Measurements from ENCODE around the gene SMAD3.

SMAD3 gene

DNA sequence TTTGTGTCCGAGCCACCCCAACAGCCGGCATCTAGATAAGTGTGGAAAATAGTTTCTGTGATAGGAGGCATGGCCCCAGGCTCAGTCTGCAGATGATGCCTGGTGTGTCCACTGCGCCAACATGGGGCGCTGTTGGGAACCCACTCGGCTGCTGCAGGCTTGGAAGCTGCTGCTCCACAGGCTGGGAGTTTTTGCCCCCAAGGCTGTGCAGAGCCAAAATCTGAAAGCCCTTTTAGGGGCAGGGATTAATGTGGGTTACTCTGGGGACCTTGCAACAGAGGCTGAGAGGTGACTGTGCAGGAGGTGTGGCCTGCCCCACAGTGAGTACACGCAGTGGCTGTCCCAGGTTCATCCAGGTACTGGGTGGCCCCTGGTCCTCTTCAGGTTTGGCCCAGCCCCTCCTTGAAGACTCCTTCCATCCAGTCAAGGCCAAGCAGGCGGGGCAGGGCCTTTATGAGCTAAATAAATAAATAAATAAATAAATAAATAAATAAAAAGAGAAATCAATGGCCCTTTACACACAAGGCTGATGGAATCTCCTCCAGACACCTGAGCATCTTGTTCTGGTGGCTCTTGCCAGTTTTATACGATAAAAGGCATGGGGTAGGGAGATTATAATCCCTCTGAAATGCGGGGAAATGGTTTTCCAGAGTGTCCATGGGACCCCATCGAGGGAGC lies 115.3 kb downstream of the SMAD3 start:
- DNase-seq (ENCODE audit: low read depth in 2 of 2): no peak

DNA sequence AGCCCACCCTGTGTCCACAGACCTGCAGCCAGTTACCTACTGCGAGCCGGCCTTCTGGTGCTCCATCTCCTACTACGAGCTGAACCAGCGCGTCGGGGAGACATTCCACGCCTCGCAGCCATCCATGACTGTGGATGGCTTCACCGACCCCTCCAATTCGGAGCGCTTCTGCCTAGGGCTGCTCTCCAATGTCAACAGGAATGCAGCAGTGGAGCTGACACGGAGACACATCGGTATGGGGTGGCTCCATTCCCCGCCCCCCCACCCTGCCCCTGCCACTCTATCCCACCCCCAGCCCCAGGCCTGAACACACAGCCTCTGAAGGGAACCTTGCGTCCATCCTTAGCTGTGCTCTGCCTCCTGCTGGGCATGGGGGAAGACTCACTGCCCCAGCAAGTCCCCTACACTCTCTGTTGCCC lies 115.8 kb downstream of the SMAD3 start:
- DNase-seq (ENCODE audit: low read depth in 2 of 2): no peak

DNA sequence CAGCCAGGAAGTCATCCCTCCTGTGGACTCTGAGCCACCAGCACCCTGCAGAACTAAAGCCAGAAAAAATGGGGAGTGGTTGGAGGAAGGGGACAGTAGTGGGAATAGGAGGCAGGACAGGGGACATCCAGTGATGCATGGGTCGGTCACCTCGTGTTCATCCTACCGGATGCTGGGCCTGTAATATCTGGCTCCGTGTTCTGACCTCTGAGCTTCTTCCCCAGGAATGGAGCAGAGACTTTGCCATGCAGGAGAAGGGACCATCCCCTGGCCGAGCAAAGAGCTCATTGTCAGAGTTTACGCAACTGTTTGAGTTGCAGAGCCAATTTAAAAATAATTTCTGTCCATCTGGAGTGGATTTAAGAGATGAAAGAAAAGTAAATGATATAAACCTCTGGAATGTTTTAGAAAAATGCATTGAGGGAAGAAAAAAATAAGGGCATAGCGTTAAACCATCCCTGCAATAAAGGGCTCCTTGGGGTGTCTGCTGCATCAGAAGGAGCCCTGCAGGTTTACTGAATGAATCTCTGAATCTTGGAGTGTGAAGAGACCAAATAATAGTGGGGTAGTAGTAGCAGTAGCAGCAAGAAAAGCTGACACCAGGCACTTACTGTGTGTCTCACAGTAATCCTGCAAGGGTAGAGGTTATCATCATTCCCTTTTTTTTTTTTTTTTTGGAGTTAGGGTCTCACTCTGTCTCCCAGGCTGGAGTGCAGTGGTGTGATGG lies 118.2 kb downstream of the SMAD3 start:
- DNase-seq (ENCODE audit: low read depth in 2 of 2): no peak

DNA sequence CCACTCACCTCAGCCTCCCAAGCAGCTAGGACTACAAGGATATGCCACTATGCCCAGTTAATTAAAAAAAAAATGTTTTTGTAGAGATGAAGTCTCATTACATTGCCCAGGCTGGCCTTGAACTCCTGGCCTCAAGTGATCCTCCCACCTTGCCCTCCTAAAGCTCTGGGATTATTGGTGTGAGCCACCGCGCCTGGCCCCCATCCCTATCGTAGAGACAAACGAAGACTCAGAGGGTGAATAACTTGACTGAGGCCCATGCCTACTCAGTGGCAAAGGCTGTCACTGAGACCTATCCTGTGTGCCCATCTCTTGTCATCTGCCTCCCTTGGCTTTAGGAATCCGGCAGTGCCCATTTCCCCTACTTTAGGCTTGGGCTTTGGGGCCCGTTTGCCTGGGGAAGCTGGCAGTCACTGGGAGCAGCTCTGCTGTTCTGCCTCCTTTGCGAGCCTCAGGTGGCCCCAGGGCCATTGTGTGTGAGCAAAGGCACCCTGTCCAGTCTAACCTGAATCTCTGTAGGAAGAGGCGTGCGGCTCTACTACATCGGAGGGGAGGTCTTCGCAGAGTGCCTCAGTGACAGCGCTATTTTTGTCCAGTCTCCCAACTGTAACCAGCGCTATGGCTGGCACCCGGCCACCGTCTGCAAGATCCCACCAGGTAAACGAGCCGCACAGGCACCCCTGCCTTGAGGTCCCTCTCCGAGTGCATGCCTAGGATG lies 119.0 kb downstream of the SMAD3 start:
- no peak for DNase-seq (ENCODE audit: low read depth in 2 of 2)

DNA sequence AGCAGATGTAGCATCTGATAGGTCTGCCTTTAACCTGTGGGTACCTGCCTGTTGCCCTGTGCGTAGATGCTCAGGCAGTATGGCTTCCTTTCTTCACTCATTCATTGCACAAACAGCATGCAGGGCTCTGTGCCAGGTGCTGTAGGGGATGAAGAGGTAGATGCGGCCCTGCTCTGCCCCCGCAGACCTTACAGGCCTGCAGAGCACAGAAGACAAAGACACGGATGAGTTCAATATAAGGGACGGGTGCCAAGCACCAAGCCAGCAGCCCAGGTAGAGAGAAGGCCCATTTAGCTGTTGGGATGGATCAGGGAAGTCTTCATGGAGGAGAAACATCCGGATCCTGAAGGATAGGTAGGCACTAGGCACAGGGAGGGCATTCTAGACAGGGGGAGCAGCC lies 119.6 kb downstream of the SMAD3 start:
- DNase-seq (ENCODE audit: low read depth in 2 of 2): no peak

DNA sequence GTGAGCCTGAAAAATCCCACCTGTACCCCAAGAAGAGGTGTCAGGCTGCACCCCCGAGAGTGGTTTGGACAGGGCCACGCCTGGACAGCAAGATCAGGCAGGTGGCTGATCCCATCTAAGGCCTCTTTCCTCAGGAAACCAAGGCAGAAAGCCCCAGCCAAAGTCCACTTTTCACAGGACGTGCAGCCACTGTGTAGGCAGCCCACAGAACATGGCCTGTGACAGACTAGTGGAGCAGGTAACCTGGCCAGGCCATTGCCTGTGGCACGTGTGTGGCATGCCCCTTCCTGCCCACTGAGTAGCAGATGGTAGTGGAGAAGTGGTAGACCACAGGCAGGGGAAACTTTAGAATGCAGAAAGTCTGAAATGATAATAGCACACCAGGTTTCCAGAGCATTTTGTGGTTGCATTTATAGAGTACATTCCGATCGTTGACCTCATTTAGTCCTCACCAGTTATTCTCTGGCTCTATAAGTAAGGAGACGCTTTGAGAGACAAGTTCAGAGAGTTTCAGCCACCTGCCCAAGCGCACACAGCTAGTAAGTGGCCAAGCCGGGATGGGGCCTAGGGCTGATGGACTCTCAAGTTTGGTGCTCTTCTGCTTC lies 120.3 kb downstream of the SMAD3 start:
- DNase-seq (ENCODE audit: low read depth in 2 of 2): no peak

DNA sequence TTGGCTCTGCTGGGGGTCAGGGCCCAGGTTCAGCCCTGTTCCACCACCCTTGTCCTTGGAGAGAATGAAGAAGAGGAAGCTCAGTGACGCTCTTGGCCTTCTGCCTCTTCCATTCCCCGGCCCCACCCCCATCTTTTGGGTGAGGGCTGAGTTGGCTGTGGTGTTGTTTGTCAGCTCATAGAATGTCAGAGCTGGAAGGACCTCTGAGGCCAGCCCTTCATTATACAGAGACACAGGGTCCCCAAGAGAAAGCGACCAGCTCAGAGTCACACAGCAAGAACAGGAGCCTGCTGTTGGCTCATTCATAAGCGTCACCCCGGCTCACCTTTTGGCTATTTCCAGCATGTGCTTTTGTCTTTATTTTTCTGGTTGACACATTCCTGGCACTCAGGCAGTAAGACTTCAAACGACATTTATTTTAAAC lies 120.8 kb downstream of the SMAD3 start:
- DNase-seq (ENCODE audit: low read depth in 2 of 2): no peak

DNA sequence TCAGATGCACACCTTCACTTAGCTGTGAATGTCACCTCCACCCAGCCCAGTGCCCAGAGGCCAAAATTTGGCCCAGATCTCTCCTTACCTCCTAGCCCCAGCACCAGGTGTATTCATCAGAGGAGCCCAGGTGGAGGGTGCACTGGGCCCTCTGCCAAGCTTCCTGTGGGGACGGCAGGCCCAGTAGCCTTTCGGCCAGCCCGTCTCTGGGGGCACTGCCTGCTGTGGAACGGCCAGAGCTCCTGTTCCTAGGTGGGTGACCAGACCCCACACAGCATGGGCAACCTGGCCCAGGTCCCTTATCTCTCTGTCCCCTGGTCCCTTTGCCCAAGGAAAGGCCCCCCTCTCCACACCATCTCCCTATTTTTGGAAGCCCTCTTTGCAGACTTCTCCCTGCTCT lies 121.3 kb downstream of the SMAD3 start:
- no peak for DNase-seq (ENCODE audit: low read depth in 2 of 2)

DNA sequence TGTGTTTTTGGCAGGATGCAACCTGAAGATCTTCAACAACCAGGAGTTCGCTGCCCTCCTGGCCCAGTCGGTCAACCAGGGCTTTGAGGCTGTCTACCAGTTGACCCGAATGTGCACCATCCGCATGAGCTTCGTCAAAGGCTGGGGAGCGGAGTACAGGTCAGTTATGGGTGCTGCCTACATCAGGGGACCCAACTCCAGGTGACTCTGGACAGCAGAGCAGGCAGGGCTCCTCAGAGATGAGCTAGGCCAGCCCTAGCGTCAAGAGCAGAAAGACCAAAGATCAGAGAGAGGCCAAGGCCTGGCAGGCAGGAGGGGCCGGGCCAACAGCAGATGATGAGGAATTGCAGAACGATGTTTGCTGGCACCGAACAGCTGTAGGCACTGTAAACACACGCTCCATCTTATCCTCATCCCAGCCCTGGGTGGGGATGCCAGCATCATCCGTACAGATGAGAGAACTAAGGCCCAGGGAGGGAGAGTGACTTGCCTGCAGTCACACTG lies 122.0 kb downstream of the SMAD3 start:
- DNase-seq (ENCODE audit: low read depth in 2 of 2): no peak

DNA sequence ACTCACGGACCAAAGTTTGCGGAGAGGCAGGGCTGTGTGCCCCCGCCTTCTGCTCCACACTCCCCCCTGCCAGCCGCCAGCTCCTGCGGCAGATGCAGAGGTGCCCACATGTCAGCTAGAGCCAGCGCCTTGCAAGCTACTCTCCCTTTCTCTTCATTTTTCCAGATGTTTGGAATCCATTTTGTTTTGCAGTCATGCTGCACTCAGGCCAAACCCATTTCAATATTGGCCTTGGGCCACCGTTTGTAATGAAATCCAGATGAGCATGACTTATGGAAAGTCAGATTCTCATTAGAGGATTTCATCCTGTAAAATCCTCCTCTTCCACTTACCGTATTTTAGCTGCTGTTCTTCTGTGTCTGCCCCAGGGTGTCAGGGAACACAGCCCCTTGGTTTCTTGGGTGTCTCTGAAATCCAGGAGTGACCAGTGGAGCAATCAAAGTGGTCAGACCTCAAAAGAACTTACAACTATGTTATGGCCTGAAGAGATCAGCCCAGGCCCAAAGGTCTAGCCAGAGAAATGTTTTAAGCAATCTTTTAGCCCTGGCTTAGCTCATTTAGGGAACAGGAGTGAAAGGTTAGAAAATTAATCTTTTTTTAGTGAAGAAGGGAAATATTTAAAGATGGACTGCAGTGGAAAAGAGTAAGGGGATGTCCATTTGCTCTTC lies 123.3 kb downstream of the SMAD3 start:
- DNase-seq (ENCODE audit: low read depth in 2 of 2): no peak

DNA sequence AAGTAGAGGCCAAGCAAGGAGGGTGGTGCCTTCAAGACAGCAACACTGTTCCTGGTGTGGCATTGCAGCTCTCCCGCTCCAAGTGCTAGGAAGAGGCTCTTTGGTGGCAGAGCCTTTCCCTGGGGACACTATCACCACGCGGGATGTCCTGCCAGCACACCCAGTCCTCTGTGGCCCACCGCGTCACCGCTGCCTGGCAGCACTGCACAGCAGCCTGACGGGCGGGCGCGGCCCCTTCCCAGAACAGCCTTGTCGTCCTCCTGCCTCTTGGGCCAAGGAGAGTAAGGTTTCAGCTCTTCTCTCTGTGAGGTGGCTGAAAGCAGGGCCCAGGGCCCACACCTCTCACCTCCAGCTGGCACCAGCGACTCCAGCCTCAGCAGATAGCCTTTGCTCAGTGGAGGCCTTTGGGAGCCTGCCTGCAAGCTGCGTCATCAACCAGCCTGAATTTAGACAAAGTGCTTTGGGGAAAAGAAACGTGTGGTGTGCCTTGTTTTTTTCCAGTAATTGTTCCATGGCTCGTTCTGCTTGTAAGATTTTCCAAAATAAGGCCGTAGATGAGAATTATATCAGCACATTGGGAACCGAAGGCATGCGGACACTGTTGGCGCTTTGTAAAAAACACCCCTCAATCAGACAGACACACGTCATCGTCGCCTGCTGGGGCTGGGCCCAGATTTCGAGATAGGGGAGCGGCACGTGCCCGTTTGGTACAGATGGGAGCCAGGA lies 124.1 kb downstream of the SMAD3 start:
- no peak for DNase-seq (ENCODE audit: low read depth in 2 of 2)

DNA sequence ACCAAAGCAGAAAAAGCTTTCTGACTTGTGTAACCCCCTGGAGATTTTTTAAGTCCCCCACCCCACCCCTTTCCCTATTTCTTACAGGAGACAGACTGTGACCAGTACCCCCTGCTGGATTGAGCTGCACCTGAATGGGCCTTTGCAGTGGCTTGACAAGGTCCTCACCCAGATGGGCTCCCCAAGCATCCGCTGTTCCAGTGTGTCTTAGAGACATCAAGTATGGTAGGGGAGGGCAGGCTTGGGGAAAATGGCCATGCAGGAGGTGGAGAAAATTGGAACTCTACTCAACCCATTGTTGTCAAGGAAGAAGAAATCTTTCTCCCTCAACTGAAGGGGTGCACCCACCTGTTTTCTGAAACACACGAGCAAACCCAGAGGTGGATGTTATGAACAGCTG lies 124.9 kb downstream of the SMAD3 start:
- DNase-seq (ENCODE audit: low read depth in 2 of 2): no peak

DNA sequence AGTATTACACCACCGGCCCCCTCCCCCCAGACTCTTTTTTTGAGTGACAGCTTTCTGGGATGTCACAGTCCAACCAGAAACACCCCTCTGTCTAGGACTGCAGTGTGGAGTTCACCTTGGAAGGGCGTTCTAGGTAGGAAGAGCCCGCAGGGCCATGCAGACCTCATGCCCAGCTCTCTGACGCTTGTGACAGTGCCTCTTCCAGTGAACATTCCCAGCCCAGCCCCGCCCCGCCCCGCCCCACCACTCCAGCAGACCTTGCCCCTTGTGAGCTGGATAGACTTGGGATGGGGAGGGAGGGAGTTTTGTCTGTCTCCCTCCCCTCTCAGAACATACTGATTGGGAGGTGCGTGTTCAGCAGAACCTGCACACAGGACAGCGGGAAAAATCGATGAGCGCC lies 125.4 kb downstream of the SMAD3 start:
- no peak for DNase-seq (ENCODE audit: low read depth in 2 of 2)

DNA sequence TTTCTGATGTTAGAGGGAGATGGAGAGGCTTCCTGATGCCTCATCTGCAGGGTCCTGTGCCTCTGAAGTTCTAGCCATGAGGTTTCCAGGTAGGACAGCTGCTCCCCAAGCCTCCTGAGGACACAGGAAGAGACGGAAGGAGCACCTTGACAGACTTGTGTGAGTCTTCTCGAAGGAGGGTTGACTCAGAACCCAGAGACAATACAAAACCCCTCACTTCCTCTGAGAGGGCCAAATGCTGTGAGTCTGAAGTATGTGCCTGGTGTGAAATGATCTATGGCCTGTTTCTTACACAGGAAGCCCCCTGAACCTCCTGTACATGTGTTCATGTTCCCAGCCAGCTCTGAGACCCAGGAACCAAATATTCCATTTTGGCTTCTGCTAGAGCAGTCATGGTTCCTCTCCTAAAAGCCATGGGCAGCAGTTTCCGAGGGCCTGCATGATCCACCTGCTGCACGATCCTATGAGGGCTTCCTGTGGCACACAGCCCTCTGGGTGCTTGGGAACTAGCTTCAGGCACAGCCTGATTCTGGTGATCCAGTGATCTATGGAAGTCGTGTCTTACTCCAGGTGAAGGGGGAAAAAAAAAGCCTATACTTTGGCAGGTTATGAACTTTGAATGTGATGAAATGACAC lies 126.9 kb downstream of the SMAD3 start:
- DNase-seq (ENCODE audit: low read depth in 2 of 2): no peak

DNA sequence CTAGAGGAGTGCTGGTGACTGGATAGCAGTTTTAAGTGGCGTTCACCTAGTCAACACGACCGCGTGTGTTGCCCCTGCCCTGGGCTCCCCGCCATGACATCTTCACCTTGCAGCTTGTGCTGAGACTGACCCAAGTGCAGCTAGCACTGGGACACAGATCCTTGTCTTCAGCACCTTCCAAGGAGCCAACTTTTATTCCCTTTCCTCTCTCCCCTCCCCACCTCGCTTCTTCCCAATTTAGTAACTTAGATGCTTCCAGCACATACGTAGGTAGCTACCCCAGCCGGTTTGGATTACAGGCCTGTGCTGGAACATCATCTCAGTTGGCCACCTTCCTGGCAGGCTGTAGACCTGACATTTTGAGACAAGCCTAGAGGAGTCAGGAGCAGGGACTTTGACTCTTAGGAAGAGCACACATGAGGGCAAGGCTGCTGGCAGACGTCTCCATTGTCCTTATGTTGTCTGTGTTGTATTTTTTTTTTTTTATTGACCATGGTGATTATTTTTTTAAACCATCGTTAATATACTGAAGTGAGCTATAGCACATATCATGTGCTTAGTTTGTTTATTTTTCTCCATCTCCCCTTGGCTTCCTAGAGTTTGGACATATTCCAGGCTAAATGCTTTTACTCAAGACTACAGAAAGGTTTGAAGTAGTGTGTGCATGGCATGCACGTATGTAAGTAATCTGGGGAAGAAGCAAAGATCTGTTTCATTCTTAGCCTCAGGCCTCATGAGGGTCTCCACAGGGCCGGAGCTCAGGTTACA lies 128.0 kb downstream of the SMAD3 start:
- DNase-seq (ENCODE audit: low read depth in 2 of 2): no peak

DNA sequence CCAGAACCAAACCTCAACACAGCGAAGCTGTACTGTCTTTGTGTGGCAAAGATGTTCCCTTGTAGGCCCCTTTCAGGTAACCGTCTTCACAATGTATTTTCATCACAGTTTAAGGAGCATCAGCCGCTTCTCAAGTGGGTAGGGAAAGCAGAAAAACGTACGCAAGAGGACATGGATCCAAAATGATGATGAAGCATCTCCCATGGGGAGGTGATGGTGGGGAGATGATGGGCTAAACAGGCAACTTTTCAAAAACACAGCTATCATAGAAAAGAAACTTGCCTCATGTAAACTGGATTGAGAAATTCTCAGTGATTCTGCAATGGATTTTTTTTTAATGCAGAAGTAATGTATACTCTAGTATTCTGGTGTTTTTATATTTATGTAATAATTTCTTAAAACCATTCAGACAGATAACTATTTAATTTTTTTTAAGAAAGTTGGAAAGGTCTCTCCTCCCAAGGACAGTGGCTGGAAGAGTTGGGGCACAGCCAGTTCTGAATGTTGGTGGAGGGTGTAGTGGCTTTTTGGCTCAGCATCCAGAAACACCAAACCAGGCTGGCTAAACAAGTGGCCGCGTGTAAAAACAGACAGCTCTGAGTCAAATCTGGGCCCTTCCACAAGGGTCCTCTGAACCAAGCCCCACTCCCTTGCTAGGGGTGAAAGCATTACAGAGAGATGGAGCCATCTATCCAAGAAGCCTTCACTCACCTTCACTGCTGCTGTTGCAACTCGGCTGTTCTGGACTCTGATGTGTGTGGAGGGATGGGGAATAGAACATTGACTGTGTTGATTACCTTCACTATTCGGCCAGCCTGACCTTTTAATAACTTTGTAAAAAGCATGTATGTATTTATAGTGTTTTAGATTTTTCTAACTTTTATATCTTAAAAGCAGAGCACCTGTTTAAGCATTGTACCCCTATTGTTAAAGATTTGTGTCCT lies 129.0 kb downstream of the SMAD3 start:
- DNase-seq (ENCODE audit: low read depth in 2 of 2): no peak

DNA sequence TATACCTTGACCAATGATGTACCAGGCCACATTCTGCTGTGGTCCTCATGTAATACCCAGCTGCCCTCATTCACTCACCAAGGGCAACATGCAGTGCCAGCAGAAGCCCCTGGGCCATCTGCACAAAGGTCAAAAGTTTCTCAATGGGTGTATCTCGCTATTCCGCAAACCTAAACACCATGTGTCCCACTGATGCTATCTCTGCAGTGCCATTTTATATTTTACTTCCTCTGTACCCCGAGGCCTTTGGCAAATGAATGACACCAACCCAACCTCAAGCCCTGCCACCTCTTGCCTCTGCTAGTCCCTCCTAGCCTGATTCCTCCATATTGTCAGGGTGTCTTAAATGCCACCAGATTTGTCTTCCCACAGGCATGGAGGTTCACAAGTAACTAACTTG lies 129.9 kb downstream of the SMAD3 start:
- no peak for DNase-seq (ENCODE audit: low read depth in 2 of 2)

DNA sequence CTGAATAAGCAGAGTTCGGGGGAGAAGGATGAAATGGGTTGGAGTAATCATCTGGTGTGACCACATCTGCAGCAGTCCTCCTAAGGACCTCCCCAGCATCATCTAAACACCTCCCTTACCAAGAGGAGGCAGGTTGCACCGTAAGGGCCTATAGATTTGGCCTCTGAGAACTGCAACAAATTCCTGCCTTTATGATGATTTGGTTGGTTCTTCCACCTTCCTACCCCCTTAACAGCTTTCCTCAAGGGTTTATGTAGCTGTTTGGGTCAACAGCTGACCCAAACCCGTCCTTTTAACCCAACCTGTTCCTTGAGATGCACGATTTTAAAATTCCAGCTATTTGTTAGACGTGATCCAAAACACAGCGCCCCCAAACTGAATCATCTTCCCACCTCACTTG lies 130.8 kb downstream of the SMAD3 start:
- DNase-seq (ENCODE audit: low read depth in 2 of 2): no peak
